ENCODE results near the gene PRKAB2.
"Not testable (repeated sequence)": the region's sequence is repeated elsewhere in the genome, so short reads cannot be mapped to it uniquely, and the experiment has no call there.

Gene PRKAB2

GRCh38 chr1:147142886-147143285 is 29.4 kb downstream of the PRKAB2 start:
- H3K4me1 ChIP-seq (ENCODE audit: control insufficient read depth in 1 of 2, insufficient read depth in 1 of 2, low read depth in 1 of 2, low read length in 1 of 2): no peaks in the 10 kb centered on the region
- peaks cover 8% of the 10 kb centered on the region for H3K27me3 ChIP-seq
- no peak for TF ChIP-seq CTCF (IDR thresholded peaks at IDR 0.05)
- no peak overlapping the region for H3K27ac ChIP-seq
- H3K36me3 ChIP-seq: no peaks in the 10 kb centered on the region
- H3K9me3 ChIP-seq: no peaks in the 10 kb centered on the region
- no peak overlapping the region for H3K4me3 ChIP-seq (ENCODE audit: low read depth in 1 of 2, low read length in 1 of 2)

- H3K4me3 ChIP-seq (ENCODE audit: low read depth in 1 of 2, low read length in 1 of 2); H3K27ac ChIP-seq; H3K4me1 ChIP-seq (ENCODE audit: control insufficient read depth in 1 of 2, insufficient read depth in 1 of 2, low read depth in 1 of 2, low read length in 1 of 2): not testable (repeated sequence)
Observed at GRCh38 chr1:147130721-147131120, 41.5 kb downstream of the PRKAB2 start.

GRCh38 chr1:147129116-147129873 is 43.0 kb downstream of the PRKAB2 start:
- Histone ChIP-seq H3K4me1 (ENCODE audit: control insufficient read depth in 1 of 2, insufficient read depth in 1 of 2, low read depth in 1 of 2, low read length in 1 of 2) (no peaks in the 10 kb centered on the region), H3K27me3 (peaks cover 3% of the 10 kb centered on the region)

More at GRCh38 chr1:147130721-147131120, 41.5 kb downstream of the PRKAB2 start:
- H3K9me3 ChIP-seq, H3K36me3 ChIP-seq, H3K27me3 ChIP-seq: not testable (repeated sequence)

GRCh38 chr1:147124266-147124665 is 48.0 kb downstream of the PRKAB2 start:
- no peak for TF ChIP-seq CTCF (IDR thresholded peaks at IDR 0.05)
- no peaks in the 10 kb centered on the region for H3K36me3 ChIP-seq
- H3K9me3 ChIP-seq: no peaks in the 10 kb centered on the region
- peaks cover 10% of the 10 kb centered on the region for H3K27me3 ChIP-seq
- no peaks in the 10 kb centered on the region for H3K4me1 ChIP-seq (ENCODE audit: control insufficient read depth in 1 of 2, insufficient read depth in 1 of 2, low read depth in 1 of 2, low read length in 1 of 2)
- no peak overlapping the region for H3K4me3 ChIP-seq (ENCODE audit: low read depth in 1 of 2, low read length in 1 of 2)
- H3K27ac ChIP-seq: no peak overlapping the region

More at GRCh38 chr1:147129116-147129873, 43.0 kb downstream of the PRKAB2 start:
- Histone ChIP-seq H3K36me3 (no peaks in the 10 kb centered on the region), H3K9me3 (no peaks in the 10 kb centered on the region), H3K4me3 (ENCODE audit: low read depth in 1 of 2, low read length in 1 of 2) (no peak overlapping the region), H3K27ac (no peak overlapping the region)
- TF ChIP-seq CTCF (IDR thresholded peaks at IDR 0.05): no peak

GRCh38 chr1:147117109-147117508 is 55.2 kb downstream of the PRKAB2 start:
- Histone ChIP-seq H3K9me3 (no peaks in the 10 kb centered on the region), H3K27me3 (peaks cover 14% of the 10 kb centered on the region), H3K4me3 (ENCODE audit: low read depth in 1 of 2, low read length in 1 of 2) (no peak overlapping the region), H3K36me3 (no peaks in the 10 kb centered on the region), H3K27ac (no peak overlapping the region), H3K4me1 (ENCODE audit: control insufficient read depth in 1 of 2, insufficient read depth in 1 of 2, low read depth in 1 of 2, low read length in 1 of 2) (no peaks in the 10 kb centered on the region)
- TF ChIP-seq CTCF (IDR thresholded peaks at IDR 0.05): no peak

GRCh38 chr1:147115496-147115895 is 56.8 kb downstream of the PRKAB2 start:
- H3K4me3 ChIP-seq (ENCODE audit: low read depth in 1 of 2, low read length in 1 of 2): no peak overlapping the region
- TF ChIP-seq CTCF (IDR thresholded peaks at IDR 0.05): no peak
- no peaks in the 10 kb centered on the region for H3K36me3 ChIP-seq
- no peaks in the 10 kb centered on the region for H3K9me3 ChIP-seq
- H3K4me1 ChIP-seq (ENCODE audit: control insufficient read depth in 1 of 2, insufficient read depth in 1 of 2, low read depth in 1 of 2, low read length in 1 of 2): no peaks in the 10 kb centered on the region
- no peak overlapping the region for H3K27ac ChIP-seq
- H3K27me3 ChIP-seq: peaks cover 8% of the 10 kb centered on the region

GRCh38 chr1:147115079-147115478 is 57.2 kb downstream of the PRKAB2 start:
- H3K9me3 ChIP-seq; H3K4me1 ChIP-seq (ENCODE audit: control insufficient read depth in 1 of 2, insufficient read depth in 1 of 2, low read depth in 1 of 2, low read length in 1 of 2); H3K36me3 ChIP-seq; H3K27me3 ChIP-seq; H3K4me3 ChIP-seq (ENCODE audit: low read depth in 1 of 2, low read length in 1 of 2); H3K27ac ChIP-seq: not testable (repeated sequence)

- H3K27me3 ChIP-seq; H3K4me3 ChIP-seq (ENCODE audit: low read depth in 1 of 2, low read length in 1 of 2); H3K36me3 ChIP-seq; H3K4me1 ChIP-seq (ENCODE audit: control insufficient read depth in 1 of 2, insufficient read depth in 1 of 2, low read depth in 1 of 2, low read length in 1 of 2); H3K9me3 ChIP-seq; H3K27ac ChIP-seq: not testable (repeated sequence)
Observed at GRCh38 chr1:147114353-147114752, 57.9 kb downstream of the PRKAB2 start.

All from neutrophil (primary cell).